HG03521 (cell line): Measurements from ENCODE around the gene ATP5PB.
A peak's percentile ranks its signal among the peaks of the same experiment; 100 is the strongest.

ENCODE experiments used
- ATAC-seq: cut with Tn5 transposase; IDR thresholded peaks from one replicate; pipeline ENCODE4 v1.9.1; 2021; ENCODE audit warnings: mild to moderate bottlenecking, moderate library complexity; ENCODE audit not compliant: unreplicated experiment

The ATP5PB gene

DNA sequence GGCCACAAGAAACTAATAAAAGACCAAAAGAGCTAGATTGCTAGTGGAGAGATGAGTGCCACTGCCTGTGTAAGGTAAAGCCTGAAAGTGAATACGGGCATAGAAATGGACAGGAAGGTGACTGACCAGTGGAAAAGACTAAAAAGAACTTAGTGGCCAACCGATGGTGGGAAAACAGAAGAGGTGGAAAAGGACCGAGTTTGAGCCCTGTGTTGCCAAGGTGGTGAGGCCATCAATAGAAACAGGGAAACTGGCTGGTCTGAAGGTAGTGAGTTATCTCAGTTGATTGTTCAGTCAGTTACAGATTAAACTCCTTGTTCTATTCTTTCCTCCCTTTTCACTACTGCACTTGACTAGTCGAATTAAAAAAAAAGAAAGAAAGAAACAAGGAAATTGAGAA, 2.7 kb upstream of the ATP5PB start:
- no peak for ATAC-seq

GRCh38 chr1:111446967-111447892, 2.0 kb upstream of the ATP5PB start:
- ATAC-seq = no peak

DNA sequence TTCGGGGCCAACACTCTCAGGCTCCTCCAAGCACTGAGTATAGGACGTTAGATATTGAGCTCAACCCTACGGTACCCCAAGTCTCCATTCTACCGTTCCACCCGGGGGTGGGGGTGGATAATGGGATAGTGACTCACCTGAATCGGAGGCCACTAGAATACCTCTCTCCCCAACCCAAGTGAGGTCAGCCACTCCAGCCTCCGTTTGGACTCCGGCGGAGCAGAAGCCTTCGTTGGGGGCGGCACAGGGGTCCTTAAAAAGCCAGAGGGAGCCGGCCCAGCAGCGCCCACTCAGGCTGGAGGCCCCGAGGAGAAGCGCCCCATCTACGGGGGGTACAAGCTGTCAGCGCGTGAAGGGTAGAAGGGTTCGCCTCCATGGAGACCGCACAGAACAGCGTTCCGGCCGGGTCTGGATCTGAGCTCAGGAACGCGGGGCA, 764 bp upstream of the ATP5PB start:
- peak; percentile 28 for ATAC-seq

- ATAC-seq = no peak
Observed at GRCh38 chr1:111449703-111450017, 396 bp downstream of the ATP5PB start.

DNA sequence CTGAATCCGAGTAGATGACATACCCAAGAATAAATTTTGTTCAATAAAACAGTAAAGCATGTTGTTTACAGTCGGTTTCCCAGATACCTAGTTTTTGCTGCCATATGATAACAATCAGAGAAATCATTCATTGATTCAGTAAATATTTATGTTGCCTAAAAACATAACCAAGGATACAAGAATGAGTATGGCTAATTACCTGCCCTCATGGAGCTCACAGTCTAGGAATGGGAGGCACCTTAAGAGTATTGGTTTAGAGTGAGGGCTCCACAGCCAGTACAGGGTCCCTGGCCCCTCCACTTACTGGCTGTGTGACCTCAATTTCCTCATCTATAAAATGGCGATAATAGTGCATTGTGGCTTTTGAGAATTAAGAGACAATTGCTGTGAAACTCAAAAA, 921 bp downstream of the ATP5PB start:
- ATAC-seq = no peak

GRCh38 chr1:111452581-111452980, 3.3 kb downstream of the ATP5PB start:
- no peak for ATAC-seq

GRCh38 chr1:111453706-111454105, 4.4 kb downstream of the ATP5PB start:
- no peak for ATAC-seq

DNA sequence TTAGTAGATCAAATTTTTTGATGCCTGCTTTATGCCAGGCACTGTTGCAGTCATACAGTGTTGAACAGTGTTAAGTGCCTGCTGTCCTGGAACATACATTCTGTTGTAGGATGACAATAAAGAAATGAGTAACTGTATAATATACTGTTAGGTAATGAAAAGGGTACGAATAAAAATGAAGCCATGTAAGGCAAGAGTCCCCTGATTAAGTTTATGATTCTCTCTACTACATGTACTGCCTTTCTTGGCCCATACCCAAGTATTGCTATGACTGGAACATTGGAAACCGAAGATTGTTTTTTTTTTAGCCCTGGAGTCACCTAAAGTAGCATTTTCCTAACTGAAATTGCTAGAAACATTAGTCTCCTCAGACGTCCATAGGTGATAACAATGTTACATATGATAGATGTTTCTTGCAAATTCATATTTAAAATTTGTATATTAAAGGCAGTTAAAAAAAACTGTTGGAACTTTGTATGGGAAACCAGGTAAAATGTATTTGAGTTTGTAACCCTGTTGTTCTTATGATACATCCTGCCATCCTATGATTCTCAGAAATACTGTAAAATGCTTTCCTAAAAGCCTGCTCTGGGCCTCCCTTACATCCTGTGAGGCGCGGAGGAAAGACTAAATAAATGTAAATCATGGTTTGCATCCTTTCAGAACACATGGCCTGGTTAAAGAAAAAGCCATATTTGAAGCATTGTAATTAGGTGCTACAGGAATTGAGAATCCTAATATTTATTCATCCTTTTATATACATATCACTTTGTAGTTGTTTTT, 5.8 kb downstream of the ATP5PB start:
- ATAC-seq = no peak

- no peak for ATAC-seq
Observed at GRCh38 chr1:111455642-111456031, 6.4 kb downstream of the ATP5PB start.

DNA sequence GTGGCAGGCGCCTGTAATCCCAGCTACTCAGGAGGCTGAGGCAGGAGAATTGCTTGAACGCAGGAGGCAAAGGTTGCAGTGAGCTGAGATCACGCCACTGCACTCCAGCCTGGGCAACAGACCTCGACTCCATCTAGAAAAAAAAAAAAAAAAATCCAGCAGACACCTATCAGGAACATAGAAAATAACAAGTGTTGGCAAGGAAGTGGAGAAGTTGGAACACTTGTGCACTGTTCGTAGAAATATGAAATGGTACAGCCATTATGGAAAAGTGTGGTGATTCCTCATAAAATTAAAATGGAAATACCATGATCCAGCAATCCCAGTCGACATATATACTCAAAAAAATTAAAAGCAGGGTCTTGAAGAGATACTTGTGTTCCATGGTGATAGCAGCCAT, 12.5 kb downstream of the ATP5PB start:
- no peak for ATAC-seq

GRCh38 chr1:111462370-111463028, 13.2 kb downstream of the ATP5PB start:
- no peak for ATAC-seq

- ATAC-seq = no peak
Observed at GRCh38 chr1:111463029-111463683, 13.9 kb downstream of the ATP5PB start.

DNA sequence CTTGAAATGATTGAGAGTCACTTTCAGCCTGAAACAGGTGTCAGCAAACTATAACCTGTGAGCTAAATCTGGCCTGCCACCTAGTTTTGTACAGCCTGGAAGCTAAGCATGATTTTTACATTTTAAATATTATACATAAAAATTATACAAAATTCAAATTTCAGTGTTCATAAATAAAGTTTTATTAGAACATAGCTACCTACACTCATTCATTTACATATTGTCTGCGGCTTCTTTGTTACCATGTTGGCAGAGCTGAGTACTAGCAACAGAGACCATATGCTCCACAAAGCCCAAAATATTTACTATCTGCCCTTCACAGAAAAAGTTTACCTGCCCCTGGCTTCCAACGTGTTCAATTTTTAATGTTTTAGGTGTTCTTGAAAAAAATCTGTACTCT, 16.5 kb downstream of the ATP5PB start:
- no peak for ATAC-seq

- no peak for ATAC-seq
Observed at GRCh38 chr1:111466480-111466879, 17.2 kb downstream of the ATP5PB start.

GRCh38 chr1:111467865-111468716, 18.8 kb downstream of the ATP5PB start:
- ATAC-seq = no peak

GRCh38 chr1:111468717-111469100, 19.4 kb downstream of the ATP5PB start:
- ATAC-seq = no peak

DNA sequence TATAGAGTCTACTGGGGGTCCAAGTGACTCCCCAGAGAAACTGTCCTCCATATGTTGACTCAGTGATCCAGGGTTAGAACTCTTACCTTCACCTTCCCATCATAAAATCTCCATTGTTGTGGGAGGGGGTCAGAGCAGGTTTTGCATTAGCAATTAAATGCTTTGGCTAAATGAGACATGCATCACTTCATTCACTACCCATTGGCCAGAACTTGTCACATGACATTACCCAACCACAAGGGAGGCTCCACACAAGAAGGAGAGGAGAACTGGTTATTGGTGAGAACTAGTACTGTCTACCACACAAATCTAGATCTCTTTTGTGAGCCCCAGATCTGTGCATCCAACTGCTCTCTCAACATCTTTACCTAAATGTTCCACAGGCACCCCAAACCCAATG, 20.3 kb downstream of the ATP5PB start:
- no peak for ATAC-seq

- no peak for ATAC-seq
Observed at GRCh38 chr1:111470596-111470995, 21.3 kb downstream of the ATP5PB start.

GRCh38 chr1:111471012-111471411, 21.7 kb downstream of the ATP5PB start:
- ATAC-seq = no peak

- ATAC-seq = no peak
Observed at GRCh38 chr1:111471538-111471937, 22.3 kb downstream of the ATP5PB start.
